WERI-Rb-1 (cell line): ENCODE results near the gene STRIP2.
"Not testable (repeated sequence)": the region's sequence is repeated elsewhere in the genome, so short reads cannot be mapped to it uniquely, and the experiment has no call there.

Experiments
- DNase-seq: peaks from one replicate; pipeline ENCODE4 v3.0.0-alpha.2; 2020
- H3K27ac ChIP-seq: fragments of 250-450 bp; sonication (Bioruptor Pico); 2 replicates; pipeline ENCODE4 v1.5.1; 2020; ENCODE audit warnings: mild to moderate bottlenecking, moderate library complexity
- H3K27me3 ChIP-seq: fragments of 250-450 bp; sonication (Bioruptor Pico); 2 replicates; pipeline ENCODE4 v1.5.1; 2021; ENCODE audit warnings: mild to moderate bottlenecking, low read depth, moderate library complexity; ENCODE audit not compliant: insufficient read depth, severe bottlenecking
- H3K36me3 ChIP-seq: fragments of 250-450 bp; sonication (Bioruptor Pico); 2 replicates; pipeline ENCODE4 v1.5.1; 2020; ENCODE audit warnings: mild to moderate bottlenecking, moderate library complexity
- H3K4me3 ChIP-seq: 2 replicates; pipeline ENCODE4 v1.5.1; 2011; ENCODE audit warnings: low read depth, mild to moderate bottlenecking, control low read depth, low read length
- H3K9me3 ChIP-seq: fragments of 250-450 bp; sonication (Bioruptor Pico); 2 replicates; pipeline ENCODE4 v1.5.1; 2021; ENCODE audit warnings: mild to moderate bottlenecking, moderate library complexity; ENCODE audit not compliant: severe bottlenecking
- TF ChIP-seq, protein P1 (sequence below): IDR thresholded peaks from 2 replicates; pipeline ENCODE4 v1.5.1; 2011; ENCODE audit warnings: low read depth, mild to moderate bottlenecking, control low read depth, inconsistent platforms, low read length

STRIP2 gene

DNA sequence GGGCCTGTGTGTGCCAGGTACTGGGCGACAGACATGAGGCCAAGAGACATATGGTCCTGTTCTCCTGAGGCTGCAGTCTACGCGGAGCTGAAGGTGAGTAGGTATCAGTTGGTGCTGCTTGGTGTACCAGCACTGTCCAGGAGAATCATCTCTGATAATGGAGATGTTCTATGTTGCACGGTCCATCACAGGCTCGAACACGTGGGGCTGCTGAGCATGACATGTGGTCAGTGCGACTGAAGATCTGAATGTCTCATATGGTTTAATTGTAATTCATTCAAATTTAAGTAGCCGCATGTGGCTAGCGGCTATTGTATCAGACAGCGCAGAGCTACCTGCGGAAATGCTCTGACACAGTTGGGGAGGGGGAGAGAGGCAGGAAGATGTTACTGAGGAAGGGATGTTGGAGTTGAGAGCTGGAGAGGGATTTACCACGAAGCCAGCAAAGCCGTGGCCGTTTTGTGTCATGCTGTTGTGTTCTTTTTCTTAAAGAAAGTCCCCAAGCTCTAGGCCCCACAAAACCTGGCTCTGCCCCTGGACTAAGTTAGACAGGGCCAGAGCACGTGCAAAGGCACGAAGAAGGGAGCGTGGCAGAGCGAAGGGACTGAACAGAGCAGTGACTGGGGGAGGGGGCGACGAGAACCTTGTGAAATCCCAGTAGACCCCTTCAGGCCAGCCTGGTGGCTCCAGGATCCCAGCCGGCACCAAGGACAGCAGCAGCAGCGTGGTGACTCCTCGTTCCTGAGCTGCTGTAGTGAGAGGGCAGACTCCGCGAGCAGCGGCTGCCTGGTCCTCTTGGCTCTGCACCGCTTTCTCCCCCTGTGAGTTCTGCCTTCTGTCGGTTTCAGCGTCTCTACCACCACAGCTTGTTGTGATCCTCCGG lies 88.1 kb downstream of the STRIP2 start:
- Histone ChIP-seq H3K4me3 (no peak overlapping the region), H3K36me3 (no peaks in the 10 kb centered on the region), H3K9me3 (no peaks in the 10 kb centered on the region), H3K27ac (no peak overlapping the region), H3K27me3 (no peaks in the 10 kb centered on the region)
- TF ChIP-seq, protein P1, sequence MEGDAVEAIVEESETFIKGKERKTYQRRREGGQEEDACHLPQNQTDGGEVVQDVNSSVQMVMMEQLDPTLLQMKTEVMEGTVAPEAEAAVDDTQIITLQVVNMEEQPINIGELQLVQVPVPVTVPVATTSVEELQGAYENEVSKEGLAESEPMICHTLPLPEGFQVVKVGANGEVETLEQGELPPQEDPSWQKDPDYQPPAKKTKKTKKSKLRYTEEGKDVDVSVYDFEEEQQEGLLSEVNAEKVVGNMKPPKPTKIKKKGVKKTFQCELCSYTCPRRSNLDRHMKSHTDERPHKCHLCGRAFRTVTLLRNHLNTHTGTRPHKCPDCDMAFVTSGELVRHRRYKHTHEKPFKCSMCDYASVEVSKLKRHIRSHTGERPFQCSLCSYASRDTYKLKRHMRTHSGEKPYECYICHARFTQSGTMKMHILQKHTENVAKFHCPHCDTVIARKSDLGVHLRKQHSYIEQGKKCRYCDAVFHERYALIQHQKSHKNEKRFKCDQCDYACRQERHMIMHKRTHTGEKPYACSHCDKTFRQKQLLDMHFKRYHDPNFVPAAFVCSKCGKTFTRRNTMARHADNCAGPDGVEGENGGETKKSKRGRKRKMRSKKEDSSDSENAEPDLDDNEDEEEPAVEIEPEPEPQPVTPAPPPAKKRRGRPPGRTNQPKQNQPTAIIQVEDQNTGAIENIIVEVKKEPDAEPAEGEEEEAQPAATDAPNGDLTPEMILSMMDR = no peak
- DNase-seq = no peak

GRCh38 chr7:129522971-129523340 lies 88.7 kb downstream of the STRIP2 start:
- H3K4me3 ChIP-seq = no peak overlapping the region
- no peaks in the 10 kb centered on the region for H3K36me3 ChIP-seq
- TF ChIP-seq, protein P1 = no peak
- H3K9me3 ChIP-seq = no peaks in the 10 kb centered on the region
- H3K27me3 ChIP-seq = no peaks in the 10 kb centered on the region
- H3K27ac ChIP-seq = no peak overlapping the region
- no peak for DNase-seq

- Histone ChIP-seq H3K27ac (no peak overlapping the region), H3K4me3 (no peak overlapping the region), H3K9me3 (no peaks in the 10 kb centered on the region), H3K36me3 (no peaks in the 10 kb centered on the region), H3K27me3 (no peaks in the 10 kb centered on the region)
- TF ChIP-seq, protein P1 = no peak
- no peak for DNase-seq
These were observed 89.7 kb downstream of the STRIP2 start for GRCh38 chr7:129523924-129524323.

DNA sequence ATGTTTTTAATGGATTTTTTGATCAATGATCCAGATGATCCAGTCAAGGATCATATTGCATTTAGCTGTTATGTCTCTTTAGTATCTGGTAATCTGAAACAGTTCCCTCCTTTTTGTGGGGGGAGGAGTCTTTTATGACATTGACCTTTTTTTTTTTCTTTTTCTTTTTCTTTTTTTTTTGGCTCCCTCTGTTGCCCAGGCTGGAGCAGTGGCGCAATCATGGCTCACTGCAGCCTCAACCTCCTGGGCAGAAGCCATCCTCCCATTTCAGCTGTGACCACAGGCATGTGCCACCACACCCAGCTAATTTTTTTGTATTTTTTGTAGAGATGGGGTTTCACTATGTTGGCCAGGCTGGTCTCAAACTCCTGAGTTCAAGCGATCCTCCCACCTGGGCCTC lies 90.2 kb downstream of the STRIP2 start:
- H3K4me3 ChIP-seq, H3K36me3 ChIP-seq, DNase-seq, H3K9me3 ChIP-seq, H3K27ac ChIP-seq, H3K27me3 ChIP-seq: not testable (repeated sequence)

DNA sequence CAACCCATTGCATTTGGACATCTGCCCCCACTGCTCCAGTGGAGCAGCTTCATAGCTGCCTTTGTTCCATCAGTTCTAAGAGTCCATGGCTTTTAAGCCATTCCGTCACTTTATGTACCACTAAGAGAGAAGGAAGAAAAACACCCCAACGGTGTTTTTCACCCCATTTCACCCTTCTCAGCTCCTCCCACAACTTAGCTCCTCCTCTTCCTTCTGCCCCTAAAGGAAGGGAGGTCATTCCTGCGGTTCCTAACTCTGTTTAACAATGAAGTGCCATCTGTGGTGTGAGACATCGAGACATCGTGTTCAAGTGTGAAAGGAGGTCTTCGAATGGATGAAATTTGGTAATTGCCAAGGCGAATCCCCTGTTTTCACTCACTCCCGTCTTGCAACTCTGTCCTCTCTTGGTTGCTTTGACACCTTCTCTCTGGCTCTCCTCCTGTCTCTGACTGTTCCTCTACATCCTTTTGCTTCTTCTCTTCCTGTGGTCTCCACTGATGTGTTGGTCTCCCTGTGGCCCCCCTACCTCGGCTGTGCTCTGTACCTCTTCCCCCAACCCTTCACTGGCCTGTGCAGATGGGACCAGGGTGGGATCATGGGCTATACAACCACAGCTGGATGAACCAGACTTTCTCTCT lies 91.1 kb downstream of the STRIP2 start:
- H3K36me3 ChIP-seq = no peaks in the 10 kb centered on the region
- DNase-seq = no peak
- no peaks in the 10 kb centered on the region for H3K27me3 ChIP-seq
- TF ChIP-seq, protein P1 = no peak
- H3K27ac ChIP-seq = no peak overlapping the region
- H3K4me3 ChIP-seq = no peak overlapping the region
- H3K9me3 ChIP-seq = no peaks in the 10 kb centered on the region

DNA sequence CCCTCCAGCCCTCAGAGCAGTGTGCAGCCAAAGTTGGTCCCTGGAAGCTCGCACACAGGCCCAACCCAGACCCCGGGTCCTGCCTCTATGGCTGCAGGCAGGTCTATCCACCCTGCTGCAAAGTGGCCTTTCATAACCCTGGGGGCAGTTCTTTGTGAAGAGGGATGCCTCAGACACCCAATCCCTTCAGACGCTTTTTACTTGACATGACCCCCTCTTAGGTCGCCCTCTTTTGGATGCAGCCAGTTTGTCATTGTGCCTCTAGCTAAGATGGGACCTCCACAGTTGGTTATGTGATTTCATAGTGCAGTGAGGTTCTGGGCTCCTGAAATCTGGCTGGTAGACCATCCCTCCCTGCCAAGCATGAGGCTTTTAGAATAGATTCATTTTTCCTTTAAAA lies 95.4 kb downstream of the STRIP2 start:
- Histone ChIP-seq H3K27ac (no peak overlapping the region), H3K36me3 (no peaks in the 10 kb centered on the region), H3K27me3 (no peaks in the 10 kb centered on the region), H3K9me3 (no peaks in the 10 kb centered on the region), H3K4me3 (no peak overlapping the region)
- TF ChIP-seq, protein P1 = no peak
- DNase-seq = no peak
